Measurements from ENCODE around the gene SKIL. TPM values are rescaled to one million over a fixed set of nuclear protein-coding genes. Genes with fewer than 3 reads are reported as not detected.

The SKIL gene
- total RNA-seq, 1 experiment from 2014 or later, result 47.9 TPM

DNA sequence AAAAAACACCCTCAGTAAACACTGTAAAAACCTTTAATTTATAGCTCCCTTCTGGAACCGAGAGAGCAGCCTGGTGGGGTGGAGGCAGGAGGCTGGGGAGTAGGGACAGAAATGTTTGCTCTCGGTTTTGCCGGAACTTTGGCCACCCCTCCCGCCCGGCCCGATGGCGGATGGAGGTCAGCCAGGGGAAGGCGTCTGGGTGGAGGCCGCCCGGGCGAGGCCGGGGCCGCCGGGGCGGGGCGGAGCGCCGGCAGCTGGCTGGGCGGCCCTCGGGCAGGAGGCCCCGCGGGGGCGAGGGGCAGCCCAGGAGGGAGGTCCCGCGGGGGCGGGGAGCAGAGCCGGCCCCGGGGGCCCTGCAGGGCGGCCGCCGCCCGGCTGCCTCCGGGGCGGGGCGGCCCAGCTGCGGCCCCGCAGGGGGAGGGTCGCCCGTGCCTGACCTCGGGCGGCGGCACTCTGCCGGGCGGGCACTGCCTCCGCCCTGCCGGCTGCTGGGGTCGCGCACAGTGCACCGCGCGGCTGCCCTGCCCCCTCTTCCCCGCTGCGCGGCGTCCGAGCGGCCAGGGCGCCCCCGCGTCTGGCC lies 829 bp upstream of the SKIL start:
- peaks cover 32% of the 10 kb centered on the region for H3K4me1 ChIP-seq (ENCODE audit: insufficient read depth, low read length, poor library complexity, severe bottlenecking)
- peaks cover 8% of the 10 kb centered on the region for H3K36me3 ChIP-seq (ENCODE audit: insufficient read depth, low read length, poor library complexity, severe bottlenecking)
- peak overlapping the region; percentile 74 for H3K27ac ChIP-seq (ENCODE audit: low read depth, low read length, poor library complexity, severe bottlenecking)
- no TSS peak for BruUV-seq (replicated peaks)
- peak overlapping the region; percentile 96 for H3K4me3 ChIP-seq (ENCODE audit: low read depth, low read length, poor library complexity, severe bottlenecking)
- CTCF ChIA-PET, result interaction anchor here (0.6 to 1.1 kb wide), 4 partner anchors 9 to 492 kb away, joined by 4 to 10 read pairs (median 6); no protein-coding TSS in a partner anchor
- POLR2A ChIA-PET (ENCODE audit: low non-redundant PET), result interaction anchor here (0.6 kb wide), 1 partner anchor 420 kb away, joined by 7 read pairs; no protein-coding TSS in a partner anchor
- no peaks in the 10 kb centered on the region for H3K9me3 ChIP-seq (ENCODE audit: low read depth, low read length, poor library complexity, severe bottlenecking)
- TF ChIP-seq, protein P1, sequence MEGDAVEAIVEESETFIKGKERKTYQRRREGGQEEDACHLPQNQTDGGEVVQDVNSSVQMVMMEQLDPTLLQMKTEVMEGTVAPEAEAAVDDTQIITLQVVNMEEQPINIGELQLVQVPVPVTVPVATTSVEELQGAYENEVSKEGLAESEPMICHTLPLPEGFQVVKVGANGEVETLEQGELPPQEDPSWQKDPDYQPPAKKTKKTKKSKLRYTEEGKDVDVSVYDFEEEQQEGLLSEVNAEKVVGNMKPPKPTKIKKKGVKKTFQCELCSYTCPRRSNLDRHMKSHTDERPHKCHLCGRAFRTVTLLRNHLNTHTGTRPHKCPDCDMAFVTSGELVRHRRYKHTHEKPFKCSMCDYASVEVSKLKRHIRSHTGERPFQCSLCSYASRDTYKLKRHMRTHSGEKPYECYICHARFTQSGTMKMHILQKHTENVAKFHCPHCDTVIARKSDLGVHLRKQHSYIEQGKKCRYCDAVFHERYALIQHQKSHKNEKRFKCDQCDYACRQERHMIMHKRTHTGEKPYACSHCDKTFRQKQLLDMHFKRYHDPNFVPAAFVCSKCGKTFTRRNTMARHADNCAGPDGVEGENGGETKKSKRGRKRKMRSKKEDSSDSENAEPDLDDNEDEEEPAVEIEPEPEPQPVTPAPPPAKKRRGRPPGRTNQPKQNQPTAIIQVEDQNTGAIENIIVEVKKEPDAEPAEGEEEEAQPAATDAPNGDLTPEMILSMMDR (conservative IDR thresholded peaks at IDR 0.05; ENCODE audit: low read depth, low read length), result no peak
- TF ChIP-seq EZH2 (IDR thresholded peaks at IDR 0.05; ENCODE audit: borderline replicate concordance, low read depth, low read length, poor library complexity, severe bottlenecking), result no peak
- DNase-seq (ENCODE audit: low spot score), result peak; percentile 65
- intact Hi-C loops (cut with micrococcal nuclease; ENCODE audit: unreplicated experiment), result loop anchor here (5.0 kb wide), 1 partner anchor 134 kb away; the partner anchor contains the start of gene PRKCI
- H3K27me3 ChIP-seq (replicated peaks; ENCODE audit: insufficient read depth, low read depth, low read length, poor library complexity), result no peaks in the 10 kb centered on the region

DNA sequence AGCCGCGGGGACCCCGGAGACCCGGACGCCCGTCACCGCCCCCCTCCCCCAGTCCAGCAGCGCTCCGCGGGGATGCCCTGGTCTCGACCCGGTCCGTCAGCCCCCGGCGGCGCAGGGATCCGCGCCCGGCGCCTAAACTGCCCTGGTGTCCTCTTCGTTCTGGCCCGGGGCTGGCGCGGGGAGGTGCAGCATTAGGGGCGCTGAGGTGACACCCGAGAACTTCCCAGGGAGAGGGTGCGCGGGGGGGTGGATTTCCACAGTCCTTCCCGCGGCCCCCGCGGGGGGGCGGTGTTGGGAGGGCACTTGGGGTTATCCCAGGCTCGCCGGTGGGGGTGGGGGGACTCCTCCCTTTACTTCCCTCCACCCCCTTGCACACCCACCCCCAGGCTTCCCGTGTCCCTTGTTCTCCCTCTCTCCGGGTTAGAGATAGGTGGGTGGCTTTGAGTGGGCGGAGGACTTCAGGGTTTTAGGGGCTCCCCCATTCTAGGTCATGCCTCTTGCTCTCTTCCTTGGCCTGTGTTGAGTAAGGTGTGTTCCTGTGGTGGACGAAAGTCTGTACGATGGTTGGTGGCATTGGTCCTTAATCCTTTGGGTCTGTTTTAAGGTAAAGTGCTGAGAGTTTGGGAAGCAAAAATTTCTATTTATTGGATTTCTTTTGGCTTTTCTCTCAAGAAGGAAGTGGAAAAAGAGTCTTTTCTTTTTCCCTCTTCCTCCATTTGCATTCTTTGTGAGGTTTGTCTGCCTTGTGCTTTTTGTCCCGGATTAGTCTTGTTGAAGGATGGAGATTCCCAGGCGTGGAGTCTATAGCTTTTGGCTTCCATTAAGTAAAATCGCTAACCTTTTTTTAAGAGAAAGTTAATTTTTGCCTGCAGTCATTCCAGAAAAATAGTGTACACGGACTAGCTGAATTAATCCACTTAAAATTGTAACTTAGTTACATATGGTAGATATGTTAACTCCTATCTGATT lies 811 bp downstream of the SKIL start:
- POLR2A ChIA-PET (ENCODE audit: low non-redundant PET), result no interaction called here
- intact Hi-C loops (cut with micrococcal nuclease; ENCODE audit: unreplicated experiment), result loop anchor here (5.0 kb wide), 1 partner anchor 136 kb away; the partner anchor contains the start of gene PRKCI
- TSS peak; percentile 60 for BruUV-seq (replicated peaks)

DNA sequence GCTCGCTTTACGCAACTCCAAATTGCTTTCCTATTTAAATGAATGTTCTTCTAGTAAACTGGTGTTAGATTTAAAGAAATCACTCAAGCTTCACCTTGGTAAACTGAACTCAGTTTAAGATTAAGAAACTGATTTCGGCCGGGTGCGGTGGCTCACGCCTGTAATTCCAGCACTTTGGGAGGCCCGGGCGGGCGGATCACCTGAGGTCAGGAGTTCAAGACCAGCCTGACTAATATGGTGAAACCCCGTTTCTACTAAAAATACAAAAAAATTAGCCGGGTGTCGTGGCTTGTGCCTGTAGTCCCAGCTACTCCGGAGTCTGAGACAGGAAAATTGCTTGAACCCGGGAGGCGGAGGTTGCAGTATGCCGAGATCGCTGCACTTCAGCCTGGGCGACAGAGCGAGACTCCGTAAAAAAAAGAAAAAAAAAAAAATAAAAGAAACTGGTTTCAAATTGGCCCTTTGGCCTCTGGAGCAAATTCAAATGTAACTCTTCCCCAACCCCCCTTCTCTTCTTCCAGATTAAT lies 1.7 kb downstream of the SKIL start:
- DNase-seq (ENCODE audit: low spot score), result no peak
- BruUV-seq (replicated peaks), result no TSS peak
- POLR2A ChIA-PET (ENCODE audit: low non-redundant PET), result no interaction called here
- Histone ChIP-seq H3K27me3 (replicated peaks; ENCODE audit: insufficient read depth, low read depth, low read length, poor library complexity) (no peaks in the 10 kb centered on the region), H3K4me3 (ENCODE audit: low read depth, low read length, poor library complexity, severe bottlenecking) (peak overlapping the region; percentile 96), H3K4me1 (ENCODE audit: insufficient read depth, low read length, poor library complexity, severe bottlenecking) (peaks cover 33% of the 10 kb centered on the region), H3K27ac (ENCODE audit: low read depth, low read length, poor library complexity, severe bottlenecking) (peak overlapping the region; percentile 96), H3K36me3 (ENCODE audit: insufficient read depth, low read length, poor library complexity, severe bottlenecking) (peaks cover 8% of the 10 kb centered on the region), H3K9me3 (ENCODE audit: low read depth, low read length, poor library complexity, severe bottlenecking) (no peaks in the 10 kb centered on the region)
- TF ChIP-seq, protein P1 (conservative IDR thresholded peaks at IDR 0.05; ENCODE audit: low read depth, low read length), result no peak
- no peak for TF ChIP-seq EZH2 (IDR thresholded peaks at IDR 0.05; ENCODE audit: borderline replicate concordance, low read depth, low read length, poor library complexity, severe bottlenecking)
- intact Hi-C loops (cut with micrococcal nuclease; ENCODE audit: unreplicated experiment), result loop anchor here (5.0 kb wide), 1 partner anchor 137 kb away; the partner anchor contains the start of gene PRKCI
- CTCF ChIA-PET, result no interaction called here

More for the DNA sequence above, 811 bp downstream of the SKIL start:
- CTCF ChIA-PET, result interaction anchor here (1.0 kb wide), 1 partner anchor 7 kb away, joined by 10 read pairs; no protein-coding TSS in a partner anchor
- no peaks in the 10 kb centered on the region for H3K27me3 ChIP-seq (replicated peaks; ENCODE audit: insufficient read depth, low read depth, low read length, poor library complexity)
- peak overlapping the region; percentile 96 for H3K4me3 ChIP-seq (ENCODE audit: low read depth, low read length, poor library complexity, severe bottlenecking)
- H3K9me3 ChIP-seq (ENCODE audit: low read depth, low read length, poor library complexity, severe bottlenecking), result no peaks in the 10 kb centered on the region
- H3K4me1 ChIP-seq (ENCODE audit: insufficient read depth, low read length, poor library complexity, severe bottlenecking), result peaks cover 33% of the 10 kb centered on the region
- TF ChIP-seq EZH2 (IDR thresholded peaks at IDR 0.05; ENCODE audit: borderline replicate concordance, low read depth, low read length, poor library complexity, severe bottlenecking), result no peak
- TF ChIP-seq, protein P1 (conservative IDR thresholded peaks at IDR 0.05; ENCODE audit: low read depth, low read length), result peak; percentile 60
- DNase-seq (ENCODE audit: low spot score), result peak; percentile 78
- H3K27ac ChIP-seq (ENCODE audit: low read depth, low read length, poor library complexity, severe bottlenecking), result peak overlapping the region; percentile 96
- peaks cover 8% of the 10 kb centered on the region for H3K36me3 ChIP-seq (ENCODE audit: insufficient read depth, low read length, poor library complexity, severe bottlenecking)
